GM12874 (cell line): ENCODE data around the gene RAB43.

Experiments used
- CTCF ChIP-seq: IDR thresholded peaks from 2 replicates; pipeline ENCODE4 v1.5.1; 2011; ENCODE audit warnings: low read depth, mild to moderate bottlenecking, control low read depth, low read length, moderate library complexity; ENCODE audit not compliant: insufficient read depth

The RAB43 gene

GRCh38 chr3:129061888-129062834 lies 59.4 kb downstream of the RAB43 start:
- no peak for TF ChIP-seq CTCF

GRCh38 chr3:129061023-129061887 lies 60.3 kb downstream of the RAB43 start:
- TF ChIP-seq CTCF = no peak

GRCh38 chr3:129060276-129061022 lies 61.2 kb downstream of the RAB43 start, which contains the start of gene GP9:
GP9 (plus strand) TSS chr3:129060779; CDS start chr3:129061740, 961 bp downstream.
- TF ChIP-seq CTCF = no peak

- TF ChIP-seq CTCF = no peak
These were observed 62.2 kb downstream of the RAB43 start for GRCh38 chr3:129059311-129059958.

- no peak for TF ChIP-seq CTCF
These were observed 63.0 kb downstream of the RAB43 start for GRCh38 chr3:129058441-129059200.

- no peak for TF ChIP-seq CTCF
These were observed 64.4 kb downstream of the RAB43 start for GRCh38 chr3:129057249-129057648.
